ENCODE measurements around the gene JADE1.

Gene JADE1

GRCh38 chr4:128782875-128783614, 26.5 kb upstream of the JADE1 start:
- TF ChIP-seq TAF1 (IDR thresholded peaks at IDR 0.05; ENCODE audit: borderline replicate concordance, insufficient read depth, low read length) (no peak), POLR2AphosphoS5 (IDR thresholded peaks at IDR 0.05; ENCODE audit: low read depth, low read length) (no peak), SIN3A (IDR thresholded peaks at IDR 0.05; ENCODE audit: borderline replicate concordance, insufficient read depth, low read length) (no peak), REST (IDR thresholded peaks at IDR 0.05; ENCODE audit: insufficient read depth in 1 of 2, low read depth in 2 of 2, low read length in 2 of 2) (no peak), FOXP2 (optimal IDR thresholded peaks at IDR 0.05; ENCODE audit: borderline replicate concordance, extremely low read depth, extremely low read length, insufficient read depth) (no peak)

- no peak for TF ChIP-seq TAF1 (IDR thresholded peaks at IDR 0.05; ENCODE audit: borderline replicate concordance, insufficient read depth, low read length)
- TF ChIP-seq REST (IDR thresholded peaks at IDR 0.05; ENCODE audit: insufficient read depth in 1 of 2, low read depth in 2 of 2, low read length in 2 of 2): no peak
- TF ChIP-seq POLR2AphosphoS5 (IDR thresholded peaks at IDR 0.05; ENCODE audit: low read depth, low read length): no peak
- TF ChIP-seq FOXP2 (optimal IDR thresholded peaks at IDR 0.05; ENCODE audit: borderline replicate concordance, extremely low read depth, extremely low read length, insufficient read depth): no peak
- TF ChIP-seq SIN3A (IDR thresholded peaks at IDR 0.05; ENCODE audit: borderline replicate concordance, insufficient read depth, low read length): no peak
These were observed 21.8 kb upstream of the JADE1 start for GRCh38 chr4:128787509-128788311.

- TF ChIP-seq TAF1 (IDR thresholded peaks at IDR 0.05; ENCODE audit: borderline replicate concordance, insufficient read depth, low read length): no peak
- TF ChIP-seq REST (IDR thresholded peaks at IDR 0.05; ENCODE audit: insufficient read depth in 1 of 2, low read depth in 2 of 2, low read length in 2 of 2): no peak
- no peak for TF ChIP-seq POLR2AphosphoS5 (IDR thresholded peaks at IDR 0.05; ENCODE audit: low read depth, low read length)
These were observed 15.4 kb upstream of the JADE1 start for GRCh38 chr4:128793859-128794672.

GRCh38 chr4:128796934-128797333, 12.6 kb upstream of the JADE1 start:
- TF ChIP-seq FOXP2 (optimal IDR thresholded peaks at IDR 0.05; ENCODE audit: borderline replicate concordance, extremely low read depth, extremely low read length, insufficient read depth): no peak
- no peak for TF ChIP-seq POLR2AphosphoS5 (IDR thresholded peaks at IDR 0.05; ENCODE audit: low read depth, low read length)
- TF ChIP-seq SIN3A (IDR thresholded peaks at IDR 0.05; ENCODE audit: borderline replicate concordance, insufficient read depth, low read length): no peak
- TF ChIP-seq TAF1 (IDR thresholded peaks at IDR 0.05; ENCODE audit: borderline replicate concordance, insufficient read depth, low read length): no peak
- TF ChIP-seq REST (IDR thresholded peaks at IDR 0.05; ENCODE audit: insufficient read depth in 1 of 2, low read depth in 2 of 2, low read length in 2 of 2): no peak
